Measurements from ENCODE around the gene FLYWCH1. TPM values are rescaled to one million over a fixed set of nuclear protein-coding genes. Genes with fewer than 3 reads are reported as not detected.

FLYWCH1 gene
- total RNA-seq, 1 experiment from 2014 or later = 12.5 TPM

DNA sequence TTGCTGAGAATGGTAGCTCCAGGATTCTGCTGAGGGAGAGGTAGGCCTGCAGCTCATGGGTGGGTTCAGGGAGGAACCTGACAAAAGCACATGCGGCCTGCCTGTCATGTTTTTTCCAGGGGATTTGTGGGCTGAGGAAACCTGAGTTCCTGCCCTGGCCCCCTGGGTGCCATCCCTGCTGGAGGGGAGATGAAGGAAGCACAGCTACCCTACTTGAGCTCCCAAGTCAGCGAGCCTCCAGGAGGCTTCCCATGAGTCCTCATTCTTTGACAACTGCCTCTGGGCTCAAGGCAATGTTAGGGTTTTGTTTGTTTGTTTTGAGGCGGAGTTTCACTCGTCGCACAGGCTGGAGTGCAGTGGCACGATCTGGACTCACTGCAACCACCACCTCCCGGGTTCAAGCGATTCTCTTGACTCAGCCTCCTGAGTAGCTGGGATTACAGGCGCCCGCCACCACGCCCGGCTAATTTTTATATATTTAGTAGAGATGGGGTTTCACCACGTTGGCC is 12.1 kb upstream of the FLYWCH1 start:
- H3K27me3 Mint-ChIP-seq (ENCODE audit: low read depth) = no peaks in the 10 kb centered on the region; the same call in 1 of the 2 replicates
- H3K79me2 ChIP-seq (ENCODE audit: insufficient read depth, low read length) = no peaks in the 10 kb centered on the region
- no peak overlapping the region for H4K5ac ChIP-seq (ENCODE audit: insufficient read length, low read depth, low read length)
- H3K18ac ChIP-seq (ENCODE audit: insufficient read length, low read depth, low read length) = no peak overlapping the region
- H3K23ac ChIP-seq (ENCODE audit: insufficient read length, low read depth, low read length) = no peak overlapping the region
- H3K9ac ChIP-seq (ENCODE audit: extremely low read depth, insufficient read length, low read length) = no peak overlapping the region
- no peak overlapping the region for H2AK5ac ChIP-seq (ENCODE audit: insufficient read length, low read length)
- H4K8ac ChIP-seq (replicated peaks; ENCODE audit: insufficient read length, low read depth, low read length) = no peak overlapping the region
- no peak overlapping the region for H3K14ac ChIP-seq (ENCODE audit: insufficient read depth, low read length)
- no peak overlapping the region for H3K27ac Mint-ChIP-seq
- H2BK120ac ChIP-seq (ENCODE audit: low read depth, low read length, poor library complexity, severe bottlenecking) = no peak overlapping the region
- H2BK20ac ChIP-seq (ENCODE audit: low read depth, low read length, poor library complexity, severe bottlenecking) = no peak overlapping the region
- H2BK15ac ChIP-seq (ENCODE audit: low read depth, low read length) = no peak overlapping the region
- peaks cover 2% of the 10 kb centered on the region for H4K20me1 ChIP-seq (ENCODE audit: control insufficient read depth, insufficient read depth, insufficient read length)
- TF ChIP-seq, protein P1, sequence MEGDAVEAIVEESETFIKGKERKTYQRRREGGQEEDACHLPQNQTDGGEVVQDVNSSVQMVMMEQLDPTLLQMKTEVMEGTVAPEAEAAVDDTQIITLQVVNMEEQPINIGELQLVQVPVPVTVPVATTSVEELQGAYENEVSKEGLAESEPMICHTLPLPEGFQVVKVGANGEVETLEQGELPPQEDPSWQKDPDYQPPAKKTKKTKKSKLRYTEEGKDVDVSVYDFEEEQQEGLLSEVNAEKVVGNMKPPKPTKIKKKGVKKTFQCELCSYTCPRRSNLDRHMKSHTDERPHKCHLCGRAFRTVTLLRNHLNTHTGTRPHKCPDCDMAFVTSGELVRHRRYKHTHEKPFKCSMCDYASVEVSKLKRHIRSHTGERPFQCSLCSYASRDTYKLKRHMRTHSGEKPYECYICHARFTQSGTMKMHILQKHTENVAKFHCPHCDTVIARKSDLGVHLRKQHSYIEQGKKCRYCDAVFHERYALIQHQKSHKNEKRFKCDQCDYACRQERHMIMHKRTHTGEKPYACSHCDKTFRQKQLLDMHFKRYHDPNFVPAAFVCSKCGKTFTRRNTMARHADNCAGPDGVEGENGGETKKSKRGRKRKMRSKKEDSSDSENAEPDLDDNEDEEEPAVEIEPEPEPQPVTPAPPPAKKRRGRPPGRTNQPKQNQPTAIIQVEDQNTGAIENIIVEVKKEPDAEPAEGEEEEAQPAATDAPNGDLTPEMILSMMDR (conservative IDR thresholded peaks at IDR 0.05) = no peak
- H3K4ac ChIP-seq (ENCODE audit: low read depth, low read length) = no peak overlapping the region
- H3K4me2 ChIP-seq (ENCODE audit: insufficient read depth, insufficient read length, low read length) = no peak overlapping the region
- DNase-seq = no peak
- WGBS (ENCODE audit: extremely low coverage, insufficient read length, low lambda C conversion rate) = no CpG with 5 or more reads among the region's 13 CpGs
- no peak overlapping the region for H2AFZ ChIP-seq (ENCODE audit: low read length)
- H3K23me2 ChIP-seq (ENCODE audit: insufficient read length, low read depth, low read length, poor library complexity, severe bottlenecking) = peaks cover 5% of the 10 kb centered on the region
- H3T11ph ChIP-seq (ENCODE audit: low read length) = no peak overlapping the region
- H3K4me1 ChIP-seq (ENCODE audit: insufficient read depth, low read length) = no peaks in the 10 kb centered on the region
- no peak overlapping the region for H2BK5ac ChIP-seq (ENCODE audit: insufficient read length, low read length)
- H3K36me3 Mint-ChIP-seq (ENCODE audit: insufficient read depth in 1 of 3, low read depth in 3 of 3) = peaks cover 0 to 2% (median 0%) of the 10 kb centered on the region in 3 experiments; a peak in 2 of 7 replicates
- peaks cover 0 to 3% of the 10 kb centered on the region in 2 experiments; a peak in 1 of 5 replicates for H3K9me3 Mint-ChIP-seq
- H3K27ac ChIP-seq (ENCODE audit: insufficient read length, low read depth, low read length) = no peak overlapping the region
- H3K79me1 ChIP-seq (ENCODE audit: insufficient read depth, low read depth, low read length, poor library complexity, severe bottlenecking) = no peaks in the 10 kb centered on the region
- peaks cover 4% of the 10 kb centered on the region in 2 experiments for H3K4me1 Mint-ChIP-seq
- no peak overlapping the region for H3K4me3 Mint-ChIP-seq
- H3K9me3 ChIP-seq (ENCODE audit: control insufficient read depth, low read depth, low read length) = no peaks in the 10 kb centered on the region
- H4K91ac ChIP-seq (ENCODE audit: insufficient read length, low read depth, low read length) = no peak overlapping the region
- no peak overlapping the region for H3K56ac ChIP-seq (ENCODE audit: insufficient read length, low read depth, low read length)
- no peaks in the 10 kb centered on the region for H3K27me3 ChIP-seq (ENCODE audit: insufficient read depth, low read length)
- H2BK12ac ChIP-seq (ENCODE audit: insufficient read length, low read depth, low read length) = no peak overlapping the region

All from H9 (cell line).